Skeletal muscle satellite cell (primary cell): ENCODE results near the gene BICC1.
"Not testable (repeated sequence)": the region's sequence is repeated elsewhere in the genome, so short reads cannot be mapped to it uniquely, and the experiment has no call there.

Source experiments
- H3K27me3 ChIP-seq: 2 replicates; pipeline ENCODE4 v1.7.0; 2013; ENCODE audit warnings: low read length; ENCODE audit not compliant: control insufficient read depth, insufficient read depth
- H3K36me3 ChIP-seq: 2 replicates; pipeline ENCODE4 v1.7.0; 2013; ENCODE audit warnings: mild to moderate bottlenecking, control low read depth, low read length; ENCODE audit not compliant: insufficient read depth
- H3K4me1 ChIP-seq: 2 replicates; pipeline ENCODE4 v1.7.0; 2013; ENCODE audit warnings: low read length; ENCODE audit not compliant: control insufficient read depth, insufficient read depth
- H3K4me2 ChIP-seq: 2 replicates; pipeline ENCODE4 v1.7.0; 2013; ENCODE audit warnings: mild to moderate bottlenecking, low read length
- H3K4me3 ChIP-seq: 2 replicates; pipeline ENCODE4 v1.7.0; 2013; ENCODE audit warnings: low read length
- H3K9ac ChIP-seq: 2 replicates; pipeline ENCODE4 v1.7.0; 2013; ENCODE audit warnings: mild to moderate bottlenecking, low read depth, low read length, moderate library complexity
- H3K9me3 ChIP-seq: replicated peaks from 2 replicates; pipeline ENCODE4 v1.7.0; 2013; ENCODE audit warnings: mild to moderate bottlenecking, control low read depth, low read length

Gene BICC1

DNA sequence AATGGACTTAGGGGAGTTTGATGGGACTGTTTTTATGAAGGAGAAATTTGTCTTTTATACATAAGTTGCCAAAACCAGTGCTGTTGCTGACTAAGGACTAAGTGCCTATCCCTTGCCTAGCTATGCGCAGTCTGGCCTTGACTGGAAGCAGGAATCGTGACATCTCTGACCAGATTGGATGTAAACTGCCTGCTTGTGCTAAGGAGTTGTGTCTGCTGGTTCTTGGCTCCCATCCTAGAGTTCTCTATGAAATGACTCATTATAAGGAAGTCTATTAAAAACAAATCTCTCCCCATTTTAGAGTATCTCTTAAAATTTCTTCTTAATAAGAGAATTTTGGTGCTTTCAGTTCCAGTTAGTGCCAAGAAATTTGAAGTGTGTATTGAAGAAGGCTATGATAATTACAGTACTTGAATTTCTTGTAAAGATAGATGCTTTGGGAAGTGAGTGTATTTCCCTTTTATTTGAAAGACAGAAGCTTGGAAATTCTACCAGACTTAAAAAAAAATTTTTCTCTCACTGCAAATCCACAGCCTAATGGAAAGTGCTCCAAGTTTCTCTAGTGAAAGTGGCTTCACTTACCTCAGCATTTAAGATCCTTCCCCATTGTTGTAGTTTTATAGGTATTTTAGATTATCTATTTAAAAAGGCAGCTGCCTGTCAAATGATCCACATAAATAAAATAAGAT lies 77.6 kb downstream of the BICC1 start:
- Histone ChIP-seq H3K9ac (peak overlapping the region; percentile 52), H3K9me3 (no peaks in the 10 kb centered on the region), H3K4me3 (no peak overlapping the region), H3K27me3 (no peaks in the 10 kb centered on the region), H3K36me3 (peaks cover 6% of the 10 kb centered on the region), H3K4me2 (peak overlapping the region; percentile 68), H3K4me1 (peaks cover 28% of the 10 kb centered on the region)

DNA sequence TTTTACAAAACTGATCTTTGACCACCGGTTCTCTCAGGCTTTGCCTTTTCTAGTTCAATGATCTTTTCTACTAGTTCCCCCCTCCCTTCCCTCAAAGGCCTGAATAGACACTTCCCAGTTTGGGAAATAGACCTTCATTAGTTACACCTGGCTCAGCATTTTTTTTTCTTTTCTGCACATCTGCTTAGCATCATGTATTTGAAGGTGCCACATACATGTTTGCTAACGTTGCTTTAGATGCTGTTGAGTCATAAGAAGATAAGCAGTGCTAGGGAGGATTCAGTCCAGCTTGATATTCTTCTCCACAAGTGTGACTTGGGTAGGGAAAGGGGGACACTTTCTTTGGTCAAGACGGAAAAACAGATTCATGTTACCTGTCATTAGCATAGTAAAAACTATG lies 78.3 kb downstream of the BICC1 start:
- H3K9ac ChIP-seq, result peak overlapping the region; percentile 52
- H3K36me3 ChIP-seq, result peaks cover 6% of the 10 kb centered on the region
- no peak overlapping the region for H3K4me3 ChIP-seq
- peaks cover 28% of the 10 kb centered on the region for H3K4me1 ChIP-seq
- no peaks in the 10 kb centered on the region for H3K27me3 ChIP-seq
- no peaks in the 10 kb centered on the region for H3K9me3 ChIP-seq
- peak overlapping the region; percentile 68 for H3K4me2 ChIP-seq

GRCh38 chr10:58593008-58593407 lies 80.3 kb downstream of the BICC1 start:
- Histone ChIP-seq H3K4me2 (no peak overlapping the region), H3K36me3 (peaks cover 6% of the 10 kb centered on the region), H3K4me1 (peaks cover 22% of the 10 kb centered on the region), H3K4me3 (no peak overlapping the region), H3K27me3 (no peaks in the 10 kb centered on the region), H3K9ac (no peak overlapping the region), H3K9me3 (no peaks in the 10 kb centered on the region)

DNA sequence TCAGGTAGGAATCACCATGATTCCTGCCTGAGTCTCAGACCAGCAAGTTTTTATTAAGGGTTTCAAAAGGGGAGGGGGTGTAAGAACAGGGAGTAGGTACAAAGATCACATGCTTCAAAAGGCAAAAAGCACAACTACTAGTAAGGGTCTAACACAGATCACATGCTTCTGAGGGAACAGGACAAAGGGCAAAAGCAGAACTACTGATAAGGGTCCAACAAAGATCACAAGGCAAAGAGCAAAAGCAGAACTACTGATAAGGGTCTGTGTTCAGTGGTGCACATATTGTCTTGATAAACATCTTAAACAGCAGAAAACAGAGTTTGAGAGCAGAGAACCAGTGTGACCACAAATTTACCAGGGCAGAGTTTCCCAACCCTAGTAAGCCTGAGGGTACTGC lies 84.5 kb downstream of the BICC1 start:
- H3K9ac ChIP-seq, H3K9me3 ChIP-seq, H3K36me3 ChIP-seq, H3K27me3 ChIP-seq, H3K4me1 ChIP-seq, H3K4me3 ChIP-seq, H3K4me2 ChIP-seq: not testable (repeated sequence)

DNA sequence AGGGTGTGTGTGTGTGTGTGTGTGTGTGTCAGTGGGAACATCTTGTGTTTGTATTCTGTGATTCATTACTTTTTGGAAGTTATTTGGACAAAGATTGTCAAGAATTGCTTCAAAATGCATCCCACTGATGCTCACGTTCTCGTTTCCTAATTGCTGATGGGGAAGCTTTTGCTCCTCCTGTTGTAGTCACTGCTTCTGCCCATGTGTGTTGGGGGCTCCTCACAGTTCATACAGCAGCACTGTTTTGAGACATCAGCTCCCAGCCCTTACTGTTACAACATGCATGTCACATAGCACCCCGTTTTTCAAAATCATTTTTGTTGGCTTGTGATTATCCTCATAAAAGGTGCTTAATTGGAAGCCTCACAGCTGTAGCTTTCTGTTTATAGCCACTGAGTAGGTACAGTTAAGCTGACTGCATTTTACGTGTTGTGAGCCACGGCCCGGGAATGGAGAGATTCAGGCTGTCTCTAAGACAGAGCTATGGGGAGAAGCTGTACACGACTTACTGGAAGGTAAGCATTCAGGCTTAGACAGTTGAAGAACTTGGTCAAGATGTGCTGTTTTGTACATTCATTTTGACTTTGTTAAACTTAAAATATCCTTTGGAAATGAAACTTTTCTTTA lies 87.4 kb downstream of the BICC1 start:
- Histone ChIP-seq H3K4me3 (no peak overlapping the region), H3K4me2 (no peak overlapping the region), H3K9ac (no peak overlapping the region)

DNA sequence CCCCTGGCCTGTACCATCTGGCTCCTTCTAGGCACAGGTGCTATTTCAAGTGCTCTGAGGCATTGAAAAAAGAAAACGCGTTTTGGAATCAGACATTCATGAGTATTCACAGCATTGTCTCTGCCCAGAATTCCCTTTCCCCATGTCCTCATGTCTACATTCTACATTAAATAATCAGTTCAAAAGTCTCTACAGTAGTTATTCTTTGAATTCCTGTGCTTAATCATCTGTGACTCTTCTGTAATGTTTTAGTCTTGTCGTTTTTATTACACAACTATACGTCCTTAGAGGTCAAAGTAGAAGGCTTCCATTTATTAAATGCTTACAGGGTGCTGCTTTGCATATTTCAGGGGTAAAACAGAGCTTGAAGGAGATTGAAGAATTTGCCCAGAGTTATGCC lies 95.7 kb downstream of the BICC1 start:
- no peaks in the 10 kb centered on the region for H3K27me3 ChIP-seq
- no peaks in the 10 kb centered on the region for H3K9me3 ChIP-seq
- H3K4me1 ChIP-seq, result peaks cover 23% of the 10 kb centered on the region
- H3K36me3 ChIP-seq, result no peaks in the 10 kb centered on the region
- H3K4me2 ChIP-seq, result peak overlapping the region; percentile 19
- H3K4me3 ChIP-seq, result no peak overlapping the region
- peak overlapping the region; percentile 7 for H3K9ac ChIP-seq

More for the DNA sequence above, 87.4 kb downstream of the BICC1 start:
- no peaks in the 10 kb centered on the region for H3K36me3 ChIP-seq
- no peaks in the 10 kb centered on the region for H3K9me3 ChIP-seq
- H3K27me3 ChIP-seq, result no peaks in the 10 kb centered on the region
- no peaks in the 10 kb centered on the region for H3K4me1 ChIP-seq

DNA sequence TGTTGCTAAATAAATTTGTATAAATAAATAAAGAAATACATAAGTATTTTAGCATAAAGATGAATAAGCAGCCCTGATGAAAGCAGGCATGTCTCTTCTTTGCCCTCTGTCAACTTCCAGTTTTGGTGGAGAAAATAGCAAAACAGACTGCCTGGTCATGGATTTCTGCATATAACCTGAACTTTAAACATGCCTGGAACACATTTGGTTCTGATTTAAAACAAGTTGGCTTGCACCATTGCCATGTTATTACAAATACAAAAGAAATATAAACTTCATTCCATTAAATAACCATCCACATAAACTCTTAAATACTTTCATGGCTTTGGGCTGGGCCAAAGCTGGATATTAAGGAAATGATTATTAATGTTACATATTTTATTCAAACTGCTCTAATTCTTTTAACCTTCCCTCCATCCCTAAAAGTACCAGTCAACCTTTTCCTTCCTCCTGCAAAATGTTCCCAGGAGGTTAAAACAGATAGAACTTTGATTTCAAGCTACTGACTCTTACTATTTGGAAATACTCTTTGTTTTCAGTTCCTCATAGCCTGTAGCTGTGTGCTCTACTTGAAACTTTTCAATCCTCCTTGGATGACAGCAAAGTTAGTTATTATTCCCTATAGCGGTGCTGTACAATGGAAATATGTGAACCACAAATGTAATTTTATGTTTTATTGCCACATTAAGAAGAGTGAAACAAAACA lies 96.3 kb downstream of the BICC1 start:
- Histone ChIP-seq H3K4me3 (no peak overlapping the region), H3K27me3 (no peaks in the 10 kb centered on the region), H3K4me2 (no peak overlapping the region), H3K36me3 (no peaks in the 10 kb centered on the region), H3K9me3 (no peaks in the 10 kb centered on the region), H3K4me1 (peaks cover 23% of the 10 kb centered on the region), H3K9ac (peak overlapping the region; percentile 7)

DNA sequence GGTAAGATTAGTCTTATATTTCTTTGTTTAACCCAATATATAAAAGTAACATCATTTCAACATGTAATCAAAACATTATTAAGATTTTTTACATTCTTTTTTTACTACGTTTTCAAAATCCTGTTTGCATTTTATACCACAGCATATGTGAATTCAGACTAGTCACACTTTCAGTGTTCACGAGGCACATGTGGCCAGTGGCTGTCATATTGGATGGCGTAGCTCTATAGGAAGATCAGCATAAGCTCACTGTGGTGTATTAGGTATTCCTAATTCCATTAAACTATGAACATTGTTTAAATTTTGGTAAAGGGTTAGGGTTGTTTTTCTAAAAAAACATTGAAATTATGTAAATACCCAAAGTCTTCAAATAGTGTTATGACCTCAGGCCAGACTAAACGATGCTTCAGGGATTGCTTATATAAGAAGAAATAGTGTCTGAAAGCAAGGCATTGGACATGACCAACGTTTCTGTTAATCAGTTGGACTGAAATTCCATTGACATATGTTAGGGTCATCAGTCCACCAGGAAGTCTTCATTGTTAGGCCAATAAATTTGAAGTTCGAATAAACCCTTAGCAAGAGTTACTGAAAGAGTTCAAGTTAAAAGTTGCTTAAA lies 97.0 kb downstream of the BICC1 start:
- peaks cover 29% of the 10 kb centered on the region for H3K4me1 ChIP-seq
- no peaks in the 10 kb centered on the region for H3K27me3 ChIP-seq
- H3K4me3 ChIP-seq, result no peak overlapping the region
- H3K9me3 ChIP-seq, result no peaks in the 10 kb centered on the region
- H3K36me3 ChIP-seq, result no peaks in the 10 kb centered on the region
- no peak overlapping the region for H3K4me2 ChIP-seq
- peak overlapping the region; percentile 7 for H3K9ac ChIP-seq

DNA sequence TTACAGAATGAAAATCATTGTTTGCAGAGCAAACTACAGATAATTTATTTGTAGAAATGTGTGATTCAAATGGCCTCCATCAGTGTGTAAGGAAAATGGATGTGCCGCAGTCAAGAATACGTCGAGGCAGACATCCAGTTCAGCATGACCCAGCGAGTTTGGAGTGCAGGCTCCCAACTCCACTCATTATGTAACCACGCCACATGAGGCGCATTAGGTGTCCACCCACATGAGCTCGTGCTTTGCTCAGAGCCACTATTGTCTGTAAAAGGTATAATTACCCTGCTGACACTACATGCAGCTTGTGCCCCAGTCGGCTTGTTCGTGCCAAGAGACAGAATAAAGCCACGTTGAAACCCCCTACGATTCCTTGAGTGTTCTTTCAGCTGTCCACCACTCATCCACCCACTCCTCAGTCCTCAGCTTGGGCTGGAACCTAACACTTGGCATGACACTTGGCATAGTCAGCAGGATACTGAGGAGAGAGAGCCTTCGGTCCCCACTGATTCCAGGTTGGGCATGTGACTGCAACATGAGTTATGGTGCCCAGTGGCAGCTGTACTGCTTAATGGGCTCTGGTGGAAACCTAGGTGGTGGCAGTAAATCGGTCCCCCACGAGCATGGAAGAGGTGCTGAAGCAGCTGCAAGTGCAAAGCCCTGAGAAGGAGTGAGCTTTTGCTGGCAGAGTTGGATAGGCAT lies 102.7 kb downstream of the BICC1 start:
- Histone ChIP-seq H3K9me3 (no peaks in the 10 kb centered on the region), H3K4me2 (no peak overlapping the region), H3K36me3 (no peaks in the 10 kb centered on the region), H3K4me1 (peaks cover 20% of the 10 kb centered on the region), H3K27me3 (no peaks in the 10 kb centered on the region), H3K4me3 (no peak overlapping the region), H3K9ac (no peak overlapping the region)

GRCh38 chr10:58618158-58618676 lies 105.5 kb downstream of the BICC1 start:
- no peaks in the 10 kb centered on the region for H3K9me3 ChIP-seq
- no peaks in the 10 kb centered on the region for H3K36me3 ChIP-seq
- peaks cover 31% of the 10 kb centered on the region for H3K4me1 ChIP-seq
- H3K4me2 ChIP-seq, result no peak overlapping the region
- no peak overlapping the region for H3K9ac ChIP-seq
- no peak overlapping the region for H3K4me3 ChIP-seq
- no peaks in the 10 kb centered on the region for H3K27me3 ChIP-seq
